MM.1S (cell line): ENCODE measurements around the gene EDEM1.

ENCODE experiments used
- EZH2 ChIP-seq: fragments of 300-600 bp; sonication (generic); optimal IDR thresholded peaks from 2 replicates; pipeline ENCODE3; 2017; ENCODE audit warnings: low read depth, mild to moderate bottlenecking, antibody characterized with exemption, low read length, mixed read lengths
- TF ChIP-seq, protein P1 (sequence below): fragments of 300-600 bp; sonication (generic); IDR thresholded peaks from 2 replicates; pipeline ENCODE4 v1.5.1; 2016; ENCODE audit warnings: antibody characterized with exemption, low read length, mixed read lengths

DNA sequence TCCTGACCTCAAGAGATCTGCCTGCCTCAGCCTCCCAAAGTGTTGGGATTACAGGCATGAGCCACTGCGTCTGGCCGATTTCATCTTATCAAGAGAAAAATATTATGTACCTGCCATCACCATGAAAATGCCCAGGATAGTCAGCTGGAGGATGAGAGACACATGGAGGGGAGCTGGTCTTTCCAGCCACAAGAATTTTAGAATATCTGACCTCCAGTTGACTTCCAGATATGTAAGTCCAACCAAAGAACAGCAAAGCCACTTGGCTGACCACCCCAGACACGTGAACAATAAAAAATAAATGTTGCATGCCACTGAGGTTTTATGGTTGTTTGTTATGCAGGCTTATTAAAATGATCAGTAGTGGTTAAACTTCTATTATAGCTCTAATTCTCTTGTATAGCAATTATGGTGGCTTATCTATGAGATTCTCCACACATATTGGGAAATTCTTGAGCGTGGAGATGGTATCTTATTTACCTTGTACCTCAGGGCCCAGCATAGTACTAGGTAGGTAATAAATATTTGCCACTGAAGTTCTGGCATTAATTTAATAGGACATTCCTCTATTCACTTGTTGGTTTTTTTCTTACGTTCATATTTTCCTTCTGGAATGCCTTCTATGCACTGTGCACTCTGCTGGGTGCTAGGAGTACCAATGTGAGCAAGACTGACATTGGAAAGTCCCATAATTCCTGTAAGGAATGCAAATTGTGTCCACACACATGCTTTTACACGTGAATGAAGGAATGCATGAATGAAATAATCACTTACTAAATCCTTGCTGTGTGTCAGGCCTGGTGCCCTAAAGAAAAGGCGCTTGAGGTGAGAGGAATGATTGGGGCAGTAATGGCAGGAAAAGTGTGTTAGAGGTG is 77.6 kb downstream of the EDEM1 start:
- TF ChIP-seq, protein P1, sequence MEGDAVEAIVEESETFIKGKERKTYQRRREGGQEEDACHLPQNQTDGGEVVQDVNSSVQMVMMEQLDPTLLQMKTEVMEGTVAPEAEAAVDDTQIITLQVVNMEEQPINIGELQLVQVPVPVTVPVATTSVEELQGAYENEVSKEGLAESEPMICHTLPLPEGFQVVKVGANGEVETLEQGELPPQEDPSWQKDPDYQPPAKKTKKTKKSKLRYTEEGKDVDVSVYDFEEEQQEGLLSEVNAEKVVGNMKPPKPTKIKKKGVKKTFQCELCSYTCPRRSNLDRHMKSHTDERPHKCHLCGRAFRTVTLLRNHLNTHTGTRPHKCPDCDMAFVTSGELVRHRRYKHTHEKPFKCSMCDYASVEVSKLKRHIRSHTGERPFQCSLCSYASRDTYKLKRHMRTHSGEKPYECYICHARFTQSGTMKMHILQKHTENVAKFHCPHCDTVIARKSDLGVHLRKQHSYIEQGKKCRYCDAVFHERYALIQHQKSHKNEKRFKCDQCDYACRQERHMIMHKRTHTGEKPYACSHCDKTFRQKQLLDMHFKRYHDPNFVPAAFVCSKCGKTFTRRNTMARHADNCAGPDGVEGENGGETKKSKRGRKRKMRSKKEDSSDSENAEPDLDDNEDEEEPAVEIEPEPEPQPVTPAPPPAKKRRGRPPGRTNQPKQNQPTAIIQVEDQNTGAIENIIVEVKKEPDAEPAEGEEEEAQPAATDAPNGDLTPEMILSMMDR, result no peak
- TF ChIP-seq EZH2, result no peak
